ENCODE data around the gene FGFBP1.
"Not testable (repeated sequence)": the region's sequence is repeated elsewhere in the genome, so short reads cannot be mapped to it uniquely, and the experiment has no call there.

The FGFBP1 gene

DNA sequence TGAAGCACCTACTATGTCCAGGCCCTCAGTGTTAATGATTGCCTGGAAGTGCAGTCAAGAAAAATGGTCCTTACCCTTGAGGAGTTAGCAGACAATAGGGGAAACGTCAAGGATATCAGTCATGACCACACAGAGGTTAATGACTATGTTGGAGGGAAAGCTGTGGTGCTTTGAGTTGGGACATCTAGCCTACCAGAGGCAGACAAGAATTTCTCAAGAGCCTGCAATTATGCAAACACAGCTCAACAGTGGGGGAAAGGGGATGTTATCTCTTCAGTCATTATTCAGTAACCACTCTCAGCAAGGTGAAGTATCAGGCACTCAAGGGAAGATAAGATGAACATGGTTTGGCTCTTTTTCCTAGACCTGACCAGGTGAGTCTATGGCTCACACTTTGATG lies 7.0 kb upstream of the FGFBP1 start:
- peak; percentile 15 for DNase-seq (ENCODE audit: low spot score)

DNA sequence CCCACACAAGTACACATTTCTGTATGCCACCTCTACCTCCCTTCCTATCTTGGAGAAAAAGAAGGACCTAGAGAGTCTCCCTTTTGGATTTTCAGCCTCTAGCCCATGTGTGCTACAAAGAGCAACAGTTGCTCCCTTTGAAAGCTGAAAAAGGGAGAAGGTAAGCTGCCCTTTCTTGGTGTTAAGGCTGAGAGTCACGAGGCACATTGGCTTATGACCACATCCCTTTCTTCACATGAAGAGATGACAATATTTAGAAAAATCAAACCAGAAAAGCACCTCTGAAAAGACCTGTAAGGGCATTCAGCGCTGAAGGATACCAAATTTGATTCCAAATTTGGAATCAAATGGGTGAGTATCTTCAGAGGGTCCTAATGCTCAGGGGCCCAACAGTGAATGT lies 6.4 kb upstream of the FGFBP1 start:
- no peak for DNase-seq (ENCODE audit: low spot score)

DNA sequence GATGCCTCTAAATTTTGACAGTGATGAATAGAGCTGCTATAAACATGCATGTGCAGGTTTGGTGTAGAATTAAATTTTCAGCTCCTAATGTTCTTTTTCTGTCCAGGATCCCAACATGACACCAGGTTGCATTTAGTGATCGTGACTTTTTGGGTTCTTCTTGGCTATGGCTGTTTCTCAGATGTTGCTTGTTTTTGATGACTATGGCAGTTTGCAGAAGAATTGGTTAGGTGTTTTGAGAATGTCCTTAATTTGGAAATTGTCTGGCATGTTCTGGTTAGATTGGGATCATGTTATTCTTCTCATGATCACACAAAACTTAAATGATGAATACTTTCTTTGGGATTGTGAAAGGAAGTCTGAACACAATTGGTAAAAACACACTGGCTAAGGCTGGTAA lies 3.7 kb upstream of the FGFBP1 start:
- DNase-seq (ENCODE audit: low spot score) = no peak

DNA sequence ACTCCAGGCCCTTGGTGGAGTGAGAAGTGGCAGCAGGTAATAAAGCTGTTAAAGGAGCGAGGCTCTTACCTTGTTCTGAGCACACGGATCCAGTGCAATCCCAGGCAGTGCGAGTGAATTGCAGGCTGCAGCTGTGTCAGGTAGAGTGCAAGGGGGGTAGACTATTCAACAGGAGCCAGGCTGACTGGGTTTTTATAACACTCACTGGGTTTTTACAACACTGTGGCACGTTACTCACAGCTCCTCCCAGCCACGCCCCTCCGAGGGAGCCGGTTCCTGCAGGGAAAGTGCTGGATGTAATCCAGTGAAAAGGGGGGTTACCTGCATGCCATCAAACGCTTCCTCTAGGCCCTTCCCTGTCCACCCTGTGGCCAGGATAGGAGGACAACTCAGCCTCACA lies 358 bp downstream of the FGFBP1 start:
- DNase-seq (ENCODE audit: low spot score) = peak; percentile 81

DNA sequence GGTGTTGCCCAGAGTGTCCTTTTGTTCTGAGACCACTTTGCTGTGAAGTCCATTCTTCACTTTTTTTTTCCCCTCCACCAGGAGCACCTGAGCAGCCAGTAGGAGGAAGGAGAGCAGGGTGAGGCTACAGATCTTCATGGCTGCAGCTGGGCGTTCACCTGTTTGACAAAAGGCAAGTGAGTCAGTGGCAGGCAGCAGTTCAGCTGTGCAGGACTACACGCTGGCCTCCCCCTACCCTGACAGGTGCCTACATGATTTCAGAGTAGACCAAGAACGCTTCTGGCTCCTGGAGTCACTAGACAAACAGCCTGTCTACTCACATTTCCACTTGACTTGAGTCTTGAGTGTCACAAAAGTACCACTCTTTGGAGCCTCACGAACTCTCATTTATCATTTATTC lies 2.0 kb downstream of the FGFBP1 start:
- peak; percentile 46 for DNase-seq (ENCODE audit: low spot score)

DNA sequence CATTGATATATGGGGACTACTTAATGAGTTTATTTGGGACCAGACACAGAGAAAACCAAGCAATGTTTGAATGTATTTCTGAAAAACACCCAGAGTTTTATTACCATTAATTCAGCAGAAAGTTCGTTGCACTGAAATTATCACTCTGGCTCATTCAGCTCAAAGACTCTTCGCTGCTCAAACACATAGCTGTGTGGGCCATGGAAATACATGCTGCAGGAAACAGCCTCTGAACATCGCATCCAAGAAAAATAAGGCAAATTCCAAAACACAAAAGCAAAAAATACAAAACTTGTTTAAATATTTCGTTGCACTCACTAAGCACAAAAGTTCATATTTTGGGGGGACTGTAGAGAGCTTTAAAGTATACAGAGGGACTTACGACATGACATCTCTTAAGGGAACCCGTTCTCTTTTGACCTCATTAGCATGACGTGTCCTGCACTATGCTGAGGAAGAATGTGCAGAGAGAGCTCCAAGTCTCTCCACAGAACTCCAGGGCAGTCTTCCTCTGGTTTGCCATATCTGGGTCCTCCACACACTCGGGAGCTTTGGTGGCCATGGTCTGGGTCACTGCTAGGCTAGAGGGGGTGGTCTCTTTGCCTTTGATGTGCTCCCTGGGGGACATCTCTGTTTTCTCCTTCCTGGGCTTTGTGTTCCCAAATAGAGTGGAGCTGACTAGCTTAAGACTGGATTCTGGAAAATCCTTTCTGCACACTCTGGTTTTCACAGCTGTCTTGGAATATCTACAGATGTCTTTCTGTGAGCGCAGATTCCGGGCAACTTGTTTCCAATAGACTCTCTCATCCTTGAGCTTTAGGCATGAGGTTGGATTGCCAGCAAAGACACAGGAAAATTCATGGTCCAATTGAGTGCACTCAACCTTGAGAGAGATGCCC lies 2.8 kb downstream of the FGFBP1 start:
- no peak for DNase-seq (ENCODE audit: low spot score)

DNA sequence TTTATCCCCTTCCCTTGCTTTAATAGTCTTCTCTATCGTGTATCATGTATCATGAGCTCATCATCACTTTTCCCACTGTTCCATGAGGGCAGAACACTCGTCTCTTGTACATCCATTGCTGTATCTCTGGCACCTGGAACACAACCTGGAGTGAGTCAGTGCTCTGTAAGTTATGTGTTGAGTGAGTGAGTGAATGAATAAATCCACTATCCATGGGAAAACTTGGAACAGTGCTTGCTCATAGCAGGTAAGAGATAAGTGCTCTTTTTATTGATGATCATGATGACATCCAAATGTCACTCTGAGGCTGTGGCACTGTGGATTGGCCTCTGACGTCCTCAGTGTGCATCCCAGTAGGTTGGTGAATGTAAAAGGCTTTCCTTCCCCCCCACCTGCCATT lies 4.3 kb downstream of the FGFBP1 start:
- DNase-seq (ENCODE audit: low spot score) = peak; percentile 59

DNA sequence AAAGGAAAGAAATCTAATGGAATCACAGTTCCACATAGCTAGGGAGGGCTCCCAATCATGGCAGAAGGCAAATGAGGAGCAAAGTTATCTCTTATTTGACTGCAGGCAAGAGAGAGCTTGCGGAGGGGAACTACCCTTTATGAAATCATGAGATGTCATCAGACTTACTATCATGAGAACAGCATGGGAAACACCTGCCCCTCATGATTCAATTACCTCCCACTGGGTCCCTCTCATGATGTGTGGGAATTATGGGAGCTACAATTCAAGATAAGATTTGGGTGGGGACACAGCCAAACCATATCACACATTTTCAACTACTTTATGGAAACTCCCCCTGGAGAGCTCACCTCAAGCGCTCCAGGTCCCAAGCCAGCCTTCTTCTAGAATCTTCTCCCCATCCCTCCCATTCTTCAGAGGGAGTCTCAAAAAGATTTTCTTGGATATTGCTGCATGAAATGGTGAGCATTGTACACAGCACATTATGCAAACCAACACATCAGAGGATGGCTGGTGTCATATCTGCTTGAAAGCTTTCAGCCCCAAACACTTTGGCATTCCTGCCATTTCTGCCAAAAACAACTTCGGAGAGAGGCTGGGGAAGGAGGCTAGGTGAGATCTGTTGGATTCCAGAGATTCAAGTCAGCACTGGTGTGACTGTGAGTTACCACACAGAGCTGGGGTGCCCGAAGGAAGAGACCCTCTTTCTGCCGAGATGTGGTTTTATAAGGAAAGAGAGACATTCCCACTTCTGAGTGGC lies 6.9 kb downstream of the FGFBP1 start:
- DNase-seq (ENCODE audit: low spot score) = no peak

DNA sequence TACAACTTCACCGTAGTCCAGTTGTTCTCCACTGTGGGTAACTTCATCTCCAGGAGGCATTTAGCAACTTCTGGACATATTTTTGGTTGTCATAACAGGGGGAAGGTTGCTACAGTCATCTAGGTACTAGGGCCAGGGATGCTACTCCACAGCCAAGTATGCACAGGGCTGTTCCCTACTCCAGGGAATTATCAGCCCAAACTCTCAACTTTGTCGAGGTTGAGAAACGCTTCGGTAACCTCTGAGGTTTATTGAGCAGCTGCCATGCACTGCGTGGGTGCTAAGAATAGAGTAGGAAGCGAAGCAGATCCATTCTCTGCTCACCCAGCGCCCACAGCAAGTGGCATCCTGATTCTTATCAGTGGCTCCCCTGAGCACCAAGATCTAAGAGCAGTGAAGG lies 8.2 kb downstream of the FGFBP1 start:
- DNase-seq (ENCODE audit: low spot score) = no peak

DNA sequence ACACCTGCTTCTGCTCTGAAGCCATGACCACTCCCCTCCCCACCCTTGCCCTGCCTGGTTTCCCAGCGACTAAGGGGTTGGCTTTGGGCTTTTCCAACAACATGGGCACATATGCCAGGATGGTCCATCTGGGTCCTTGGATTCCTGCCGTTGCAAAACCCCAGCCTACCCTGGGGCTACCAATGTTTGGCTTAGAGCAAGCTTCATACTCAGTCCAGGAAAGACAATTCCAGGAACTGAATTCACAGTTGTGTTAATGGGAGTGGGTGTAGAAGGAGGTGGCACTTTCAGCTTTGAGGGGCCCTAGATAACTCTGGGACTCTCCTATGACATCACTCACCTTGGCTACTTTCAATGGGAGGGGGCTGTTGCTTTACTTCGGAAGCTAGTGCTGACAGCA lies 9.0 kb downstream of the FGFBP1 start:
- no peak for DNase-seq (ENCODE audit: low spot score)

DNA sequence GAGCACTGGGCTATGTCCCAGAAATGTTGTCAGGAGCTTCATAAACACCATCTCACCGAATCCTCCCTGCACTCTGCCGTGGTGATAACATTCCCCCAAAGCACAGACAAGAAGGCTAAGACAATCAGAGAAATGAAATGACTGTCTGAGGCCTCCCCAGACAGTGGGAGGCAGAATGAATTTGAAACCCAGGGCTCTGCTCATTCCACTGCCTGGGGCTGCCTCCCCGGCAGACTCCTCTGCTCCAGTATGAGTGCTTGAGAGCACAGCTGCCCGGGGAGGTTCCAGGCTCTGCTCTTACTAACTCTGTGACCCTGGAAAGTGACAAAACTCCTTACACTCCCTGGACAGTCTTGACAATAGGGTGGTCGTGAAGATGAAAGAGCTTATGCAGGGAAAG lies 9.7 kb downstream of the FGFBP1 start:
- no peak for DNase-seq (ENCODE audit: low spot score)

DNA sequence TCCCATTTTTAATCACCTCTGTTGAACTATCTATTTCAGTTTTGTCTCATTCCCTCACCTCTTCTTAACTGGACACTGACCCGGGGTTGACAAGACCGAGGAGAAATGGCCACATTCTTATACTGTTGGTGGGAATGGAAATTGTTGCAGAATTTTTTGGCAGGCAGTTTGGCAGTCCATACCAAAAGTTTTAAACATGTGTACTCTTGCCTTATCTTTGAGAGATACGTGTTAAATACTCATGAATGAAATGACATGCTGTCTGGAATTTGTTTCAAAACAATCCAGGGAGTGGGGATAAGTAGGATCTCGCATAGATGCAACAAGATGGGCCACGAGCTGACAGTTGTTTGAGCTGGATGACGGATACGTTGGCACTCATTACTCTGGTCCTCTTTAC lies 12.1 kb downstream of the FGFBP1 start:
- no peak for DNase-seq (ENCODE audit: low spot score)

DNA sequence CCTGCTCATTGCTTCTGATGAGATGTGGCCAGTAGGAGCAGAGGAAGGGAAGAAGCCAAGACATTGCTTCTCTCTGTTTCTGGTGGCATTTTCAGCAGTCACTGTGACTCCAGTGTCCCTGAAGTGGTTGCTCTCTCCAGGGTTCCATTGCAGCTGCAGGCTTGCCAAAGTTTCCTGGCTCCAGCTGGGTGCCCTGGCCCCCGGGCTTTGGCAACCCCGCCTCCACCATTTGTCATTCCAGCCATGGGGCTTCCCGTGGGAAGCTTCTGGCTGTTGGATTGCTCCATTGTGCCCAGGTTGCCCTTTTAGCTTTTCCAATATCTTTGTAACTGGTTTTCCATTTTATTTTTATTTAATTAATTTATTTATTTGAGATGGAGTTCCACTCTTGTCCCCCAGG lies 12.7 kb downstream of the FGFBP1 start:
- no peak for DNase-seq (ENCODE audit: low spot score)

DNA sequence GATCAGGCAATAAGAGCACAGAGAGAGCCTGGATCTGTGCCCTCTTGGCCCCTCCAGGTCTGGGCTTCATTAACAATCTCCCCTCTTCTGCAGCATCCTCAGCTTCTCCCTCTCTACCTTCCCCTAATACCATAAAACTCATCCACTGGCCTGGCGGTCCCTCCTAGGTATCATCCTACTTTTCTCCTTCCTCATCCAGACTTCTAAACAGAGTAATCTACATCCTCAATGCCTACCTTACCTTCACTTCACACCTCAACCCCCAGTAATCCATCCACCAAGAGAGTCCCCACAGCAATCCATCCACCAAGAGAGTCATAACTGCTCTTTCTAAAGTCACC lies 17.0 kb downstream of the FGFBP1 start:
- DNase-seq (ENCODE audit: low spot score) = no peak

DNA sequence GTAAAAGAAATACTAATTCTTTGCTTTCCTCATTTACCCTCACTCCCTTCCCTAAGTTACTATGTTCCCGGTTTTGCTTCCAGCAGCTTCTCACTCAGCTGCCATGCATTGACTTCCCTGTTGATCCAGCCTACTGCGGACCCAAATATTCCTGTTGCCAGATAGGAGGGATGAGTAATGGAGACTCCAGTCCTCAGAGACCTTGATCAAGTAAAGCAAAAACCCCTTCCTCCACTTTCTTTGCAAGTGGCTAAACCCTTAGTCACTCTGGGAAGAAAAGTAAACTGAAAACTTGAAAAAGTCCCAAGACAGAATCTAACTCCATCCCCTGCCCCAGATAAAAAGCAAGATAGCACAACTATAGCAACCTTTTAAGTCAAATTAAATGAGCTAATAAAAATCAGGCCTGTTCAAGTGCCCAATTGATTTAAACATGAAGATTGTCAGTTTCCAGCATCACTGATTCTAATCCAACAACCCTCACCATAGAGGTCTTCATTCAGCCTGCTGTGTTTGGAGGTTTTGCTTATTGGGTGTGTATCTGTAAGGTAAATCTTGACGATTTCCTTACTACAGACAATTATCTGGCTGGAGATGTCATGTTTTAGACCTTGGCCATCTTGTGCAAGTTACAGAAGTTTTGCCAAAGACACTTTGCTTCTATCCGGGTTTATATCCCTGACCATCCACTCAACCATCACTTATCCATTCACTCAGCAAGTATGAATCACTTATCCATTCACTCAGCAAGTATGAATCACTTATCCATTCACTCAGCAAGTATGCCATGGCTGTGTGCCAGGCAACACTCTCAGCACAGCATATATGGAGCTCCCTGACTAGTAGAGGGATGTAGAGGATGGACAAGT lies 17.6 kb downstream of the FGFBP1 start:
- DNase-seq (ENCODE audit: low spot score) = peak; percentile 97

DNA sequence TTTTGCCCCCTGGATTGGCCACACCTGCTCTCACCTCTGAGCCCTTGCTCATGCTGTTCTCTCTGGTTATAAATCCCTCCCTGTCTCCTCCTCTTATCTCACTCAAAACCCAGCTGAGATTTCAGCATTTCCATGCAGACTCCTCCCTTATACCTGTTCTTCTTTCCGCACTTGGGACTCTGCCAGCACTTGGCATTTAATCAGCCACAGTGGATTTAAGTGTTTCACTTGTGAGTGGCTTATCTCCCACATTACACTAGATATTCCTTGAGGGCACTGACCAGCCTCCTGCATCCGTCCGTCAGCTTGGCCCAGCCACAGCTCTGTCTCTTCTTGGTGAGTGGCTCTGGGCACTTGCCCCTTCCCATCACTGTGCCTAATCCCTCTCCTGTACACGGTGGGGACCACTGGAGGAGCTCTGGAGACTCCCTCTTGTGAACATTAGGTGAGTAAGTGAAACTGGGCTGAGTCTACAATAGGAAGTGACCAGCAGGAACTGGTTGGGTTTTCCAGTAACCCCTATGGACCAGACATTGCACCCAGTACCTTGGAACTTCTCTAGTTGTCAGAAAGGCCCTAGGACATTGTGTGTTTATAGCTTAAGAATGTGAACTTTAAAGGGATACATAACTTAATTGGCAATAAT lies 19.9 kb downstream of the FGFBP1 start:
- peak; percentile 76 for DNase-seq (ENCODE audit: low spot score)

DNA sequence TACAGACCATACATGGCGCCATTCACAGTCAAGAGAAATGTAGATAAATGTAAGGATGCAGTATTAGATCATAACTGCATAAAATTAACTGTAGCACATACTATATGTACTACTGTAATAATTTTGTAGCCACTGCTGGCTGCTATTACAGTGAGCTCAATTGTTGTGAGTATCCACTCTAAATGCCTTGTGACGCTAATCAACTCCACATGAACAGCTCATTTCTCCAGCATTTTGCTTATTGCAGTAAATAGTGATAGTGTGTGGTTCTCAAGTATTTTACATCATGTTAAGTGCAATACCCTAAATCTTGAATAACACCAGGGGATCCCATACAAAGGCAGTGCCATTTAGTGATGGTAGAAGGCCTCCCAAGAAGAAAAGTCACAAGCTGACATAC lies 21.2 kb downstream of the FGFBP1 start:
- no peak for DNase-seq (ENCODE audit: low spot score)

DNA sequence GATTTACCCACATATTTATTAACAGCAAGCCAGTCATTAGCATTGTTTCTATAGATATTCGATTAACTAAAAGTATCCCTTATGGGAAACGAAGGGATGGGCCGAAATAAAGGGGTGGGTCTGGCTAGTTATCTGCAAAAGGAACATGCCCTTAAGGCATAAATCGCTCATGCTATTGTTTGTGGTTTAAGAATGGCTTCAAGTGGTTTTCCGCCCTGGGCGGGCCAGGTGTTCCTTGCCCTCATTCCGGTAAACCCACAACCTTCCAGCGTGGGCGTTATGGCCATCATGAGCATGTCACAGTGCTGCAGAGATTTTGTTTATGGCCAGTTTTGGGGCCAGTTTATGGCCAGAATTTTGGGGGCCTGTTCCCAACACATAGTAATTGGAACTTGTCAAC lies 22.2 kb downstream of the FGFBP1 start:
- DNase-seq (ENCODE audit: low spot score) = not testable (repeated sequence)

DNA sequence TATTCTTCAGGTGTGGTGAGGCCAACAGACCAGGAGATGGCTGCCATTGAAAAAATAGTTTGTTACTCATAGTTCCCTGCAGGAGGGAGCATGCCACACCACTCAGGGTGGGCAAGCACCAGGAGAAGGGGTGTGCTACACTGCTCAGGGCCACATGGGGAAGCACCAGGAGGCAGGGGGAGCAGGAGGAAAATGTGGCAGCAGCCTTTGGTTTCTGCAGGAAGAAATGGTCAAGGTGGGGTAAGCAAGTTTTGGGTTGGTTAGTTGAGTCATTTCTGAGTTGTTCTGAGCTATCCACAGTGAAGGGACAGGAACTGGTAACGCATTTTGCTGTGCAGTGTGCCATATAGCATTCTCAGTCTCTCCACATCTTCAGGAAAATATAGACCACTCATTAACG lies 23.8 kb downstream of the FGFBP1 start:
- DNase-seq (ENCODE audit: low spot score) = peak; percentile 65

DNA sequence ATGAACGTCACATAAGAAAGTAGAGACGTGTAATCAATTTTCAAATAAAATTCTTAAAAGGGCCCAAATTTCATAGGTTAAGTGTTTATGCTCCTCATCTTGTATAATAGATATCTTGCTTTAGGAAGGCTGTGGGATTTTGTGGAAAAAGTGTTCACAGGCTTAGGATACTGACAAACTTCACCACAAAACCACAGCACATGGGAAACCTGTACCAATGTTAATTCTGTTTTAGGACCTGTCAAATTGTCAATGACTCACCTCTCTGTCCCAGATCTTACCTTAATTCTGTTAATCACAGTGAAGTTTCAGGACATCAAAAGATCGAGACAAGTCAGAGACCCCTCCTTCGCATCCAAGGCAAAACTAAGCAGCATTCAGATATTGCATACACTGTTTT lies 24.2 kb downstream of the FGFBP1 start:
- peak; percentile 65 for DNase-seq (ENCODE audit: low spot score)

DNA sequence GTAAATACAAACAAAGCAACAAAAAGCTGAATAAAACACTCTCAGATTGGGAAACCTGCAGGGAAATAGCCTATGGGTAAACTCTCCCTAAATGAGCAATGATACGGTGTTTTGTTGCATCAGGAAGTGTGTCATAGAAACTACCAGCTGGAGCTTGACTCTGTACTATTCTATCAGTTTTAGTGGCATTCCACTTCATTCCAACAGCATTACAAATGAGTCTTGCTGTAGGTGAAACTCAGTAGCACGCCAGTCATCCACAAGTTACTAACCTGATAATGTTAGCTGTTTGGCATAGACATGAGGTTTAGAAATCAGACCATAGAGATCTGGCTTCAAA lies 24.9 kb downstream of the FGFBP1 start:
- DNase-seq (ENCODE audit: low spot score) = peak; percentile 99

DNA sequence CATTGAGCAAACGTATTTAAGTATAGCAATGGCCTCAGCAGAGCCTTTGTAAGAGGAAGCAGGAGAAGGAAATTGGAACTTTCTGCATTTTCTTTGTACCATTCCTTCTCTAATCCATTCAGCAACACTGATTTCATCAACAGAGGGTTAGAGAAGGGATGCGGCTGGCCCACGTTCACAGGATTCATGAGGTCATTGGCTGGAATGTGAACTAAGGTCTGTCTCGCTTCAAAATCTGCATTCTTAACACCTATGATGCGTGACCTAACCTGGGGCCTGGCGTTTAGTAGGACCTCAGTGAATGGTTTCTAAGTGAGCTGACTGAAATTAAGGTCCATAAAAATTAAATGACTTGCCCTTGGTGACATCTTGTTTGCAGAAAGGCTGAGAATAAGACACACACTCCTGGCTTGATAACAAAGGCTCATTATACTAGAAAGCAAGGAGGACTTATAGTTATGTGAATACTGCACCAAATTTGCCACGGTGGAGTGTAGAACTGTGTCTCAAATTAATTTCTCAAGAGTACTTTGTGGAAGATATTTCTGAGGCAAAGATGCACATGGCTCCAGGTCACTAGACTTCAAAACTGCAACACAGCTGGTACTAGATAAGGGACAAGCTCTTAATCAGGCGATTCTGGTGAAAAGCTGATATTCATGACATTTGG lies 25.4 kb downstream of the FGFBP1 start:
- DNase-seq (ENCODE audit: low spot score) = peak; percentile 97
